HepG2 (cell line): ENCODE measurements around the gene SLC34A3. TPM values are rescaled to one million over a fixed set of nuclear protein-coding genes. Genes with fewer than 3 reads are reported as not detected.
A peak's percentile ranks its signal among the peaks of the same experiment; 100 is the strongest.

Experiments
- BRD4 ChIP-seq: sonication (generic); formaldehyde crosslinking; IDR thresholded peaks from 2 replicates; pipeline ENCODE4 v1.4.0; 2020; ENCODE audit warnings: missing genetic modification reagents
- DMTF1 ChIP-seq: sonication (generic); formaldehyde crosslinking; IDR thresholded peaks from 2 replicates; pipeline ENCODE4 v1.4.0; 2020; ENCODE audit warnings: mild to moderate bottlenecking, missing genetic modification reagents
- FOXO4 ChIP-seq: sonication (generic); formaldehyde crosslinking; conservative IDR thresholded peaks from 2 replicates; pipeline ENCODE4 v1.8.1; 2023; ENCODE audit warnings: missing genetic modification reagents
- KAT7 ChIP-seq: IDR thresholded peaks from 2 replicates; pipeline ENCODE4 v1.6.1; 2018; ENCODE audit warnings: borderline replicate concordance, missing compliant biosample characterization
- KDM2A ChIP-seq: sonication (generic); formaldehyde crosslinking; IDR thresholded peaks from 2 replicates; pipeline ENCODE4 v1.4.0; 2020; ENCODE audit warnings: low read depth, missing genetic modification reagents, borderline replicate concordance
- MEF2D ChIP-seq: sonication (generic); formaldehyde crosslinking; IDR thresholded peaks from 2 replicates; pipeline ENCODE4 v1.5.1; 2020; ENCODE audit warnings: mild to moderate bottlenecking, missing genetic modification reagents
- MIER2 ChIP-seq: IDR thresholded peaks from 2 replicates; pipeline ENCODE4 v1.6.1; 2016; ENCODE audit warnings: missing biosample characterization, missing genetic modification reagents
- PREB ChIP-seq: sonication (generic); formaldehyde crosslinking; IDR thresholded peaks from 2 replicates; pipeline ENCODE4 v1.4.0; 2020; ENCODE audit warnings: missing genetic modification reagents
- SKIL ChIP-seq: sonication (generic); formaldehyde crosslinking; IDR thresholded peaks from 2 replicates; pipeline ENCODE4 v1.8.0; 2022; ENCODE audit warnings: missing genetic modification reagents, mild to moderate bottlenecking, moderate library complexity, borderline replicate concordance
- SMC3 ChIP-seq: IDR thresholded peaks from 2 replicates; pipeline ENCODE4 v1.6.1; 2011; ENCODE audit warnings: low read length, improper control_type of control experiment
- ZBED4 ChIP-seq: sonication (generic); formaldehyde crosslinking; IDR thresholded peaks from 2 replicates; pipeline ENCODE4 v1.4.0; 2020; ENCODE audit warnings: missing genetic modification reagents, borderline replicate concordance
- ZC3H13 ChIP-seq: sonication (generic); formaldehyde crosslinking; IDR thresholded peaks from 2 replicates; pipeline ENCODE4 v1.8.1; 2023; ENCODE audit warnings: mild to moderate bottlenecking, missing genetic modification reagents, moderate library complexity
- ZNF296 ChIP-seq: sonication (generic); formaldehyde crosslinking; conservative IDR thresholded peaks from 2 replicates; pipeline ENCODE4 v1.5.0; 2020; ENCODE audit warnings: mild to moderate bottlenecking, missing genetic modification reagents
- ZNF382 ChIP-seq: sonication (generic); formaldehyde crosslinking; IDR thresholded peaks from 2 replicates; pipeline ENCODE4 v1.5.0; 2020; ENCODE audit warnings: missing genetic modification reagents, mild to moderate bottlenecking, borderline replicate concordance
- ZNF569 ChIP-seq: sonication (generic); formaldehyde crosslinking; IDR thresholded peaks from 2 replicates; pipeline ENCODE4 v1.5.0; 2020; ENCODE audit warnings: mild to moderate bottlenecking, missing genetic modification reagents, moderate library complexity, borderline replicate concordance
- ZNF589 ChIP-seq: sonication (generic); formaldehyde crosslinking; conservative IDR thresholded peaks from 2 replicates; pipeline ENCODE4 v1.8.0; 2022; ENCODE audit warnings: mild to moderate bottlenecking, moderate library complexity, missing genetic modification reagents
- ZNF768 ChIP-seq: sonication (generic); formaldehyde crosslinking; IDR thresholded peaks from 2 replicates; pipeline ENCODE4 v1.4.0; 2020; ENCODE audit warnings: missing genetic modification reagents
- ZSCAN9 ChIP-seq: IDR thresholded peaks from 2 replicates; pipeline ENCODE4 v1.6.1; 2016; ENCODE audit warnings: borderline replicate concordance
- polyA plus RNA-seq, 8 experiments: library from polyadenylated mRNA; depleted of rRNA in 3 of 8; stranded (reverse) in 7 of 8; unstranded in 1 of 8; fragments of >200 nt; fragmentation: Illumina TruSeq in 4 of 8; extraction: Trizol in 4 of 8; gene quantifications; 2 replicates each; pipeline versions ENCODE4 v1.2.1 to v1.2.3, GENCODE V29; 2011 to 2016; ENCODE audit warnings: low read depth in 4 of 8, missing spikeins in 1 of 8, mixed read lengths in 1 of 8; ENCODE audit not compliant: insufficient read depth in 1 of 8
- total RNA-seq, 5 experiments: library from RNA; depleted of rRNA; stranded (reverse); fragments of >200 nt; fragmentation: Illumina TruSeq; extraction: Trizol; gene quantifications; 2 replicates each; pipeline ENCODE4 v1.2.3, GENCODE V29; 2016; ENCODE audit warnings: low read depth in 1 of 5

The SLC34A3 gene
- total and polyA plus RNA-seq, 2 of the 13 experiments (the other 11 are each of a cell fraction or from before 2014, with no cell fraction given), result 0.07 to 1.0 TPM

DNA sequence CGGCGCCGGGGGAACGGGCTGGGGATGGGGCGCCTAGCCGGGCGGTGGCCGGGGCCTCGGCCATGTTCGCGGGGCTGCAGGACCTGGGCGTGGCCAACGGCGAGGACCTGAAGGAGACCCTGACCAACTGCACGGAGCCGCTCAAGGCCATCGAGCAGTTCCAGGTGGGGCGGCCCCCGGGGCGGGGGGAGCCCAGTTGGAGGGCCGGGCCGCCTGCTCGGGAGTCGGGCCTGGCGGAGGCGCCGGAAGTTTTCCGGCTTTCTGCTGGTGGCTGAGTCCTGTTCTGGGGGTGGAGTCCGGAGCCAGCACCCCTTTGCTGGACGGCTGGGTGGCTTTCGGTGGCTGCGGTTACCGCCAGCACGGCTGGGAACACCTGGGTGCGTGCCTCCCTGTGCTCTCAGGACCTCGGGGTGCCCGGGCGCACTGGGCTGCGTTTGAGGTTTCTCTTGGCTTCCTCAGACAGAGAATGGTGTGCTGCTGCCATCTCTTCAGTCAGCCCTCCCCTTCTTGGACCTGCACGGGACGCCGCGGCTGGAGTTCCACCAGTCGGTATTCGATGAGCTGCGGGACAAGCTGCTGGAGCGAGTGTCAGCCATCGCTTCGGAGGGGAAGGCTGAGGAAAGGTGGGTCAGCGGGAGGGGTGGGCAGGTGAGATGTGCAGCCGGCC, 24.9 kb downstream of the SLC34A3 start (continued):
- no peak for TF ChIP-seq DMTF1
- TF ChIP-seq MIER2 (CRISPR knock-in tag), result no peak
- TF ChIP-seq ZNF589, result no peak; the same call in 1 of the 2 replicates
- peak; percentile 11; the same call in 1 of the 2 replicates for TF ChIP-seq BRD4 (CRISPR knock-in tag)
- TF ChIP-seq ZNF296 (CRISPR knock-in tag), result no peak
- 0 out of 2 replicates have a peak, but pooled peaks have one; percentile 18 for TF ChIP-seq ZC3H13
- TF ChIP-seq MEF2D (CRISPR knock-in tag), result 0 out of 2 replicates have a peak, but pooled peaks have one; percentile 21
- TF ChIP-seq ZSCAN9 (CRISPR knock-in tag), result no peak
- 0 out of 2 replicates have a peak, but pooled peaks have one; percentile 17 for TF ChIP-seq KAT7 (CRISPR knock-in tag)
- TF ChIP-seq KDM2A (CRISPR knock-in tag), result no peak
- TF ChIP-seq PREB (CRISPR knock-in tag), result no peak
- TF ChIP-seq FOXO4 (CRISPR knock-in tag), result 0 out of 2 replicates have a peak, but pooled peaks have one; percentile 70
- no peak for TF ChIP-seq ZNF382 (CRISPR knock-in tag)
- no peak for TF ChIP-seq ZNF569 (CRISPR knock-in tag)
- TF ChIP-seq ZBED4 (CRISPR knock-in tag), result no peak
- TF ChIP-seq ZNF768, result no peak
- no peak for TF ChIP-seq SKIL
- no peak for TF ChIP-seq SMC3
